Keratinocyte (primary cell): ENCODE measurements around the gene CAMK2D. TPM values are rescaled to one million over a fixed set of nuclear protein-coding genes. Genes with fewer than 3 reads are reported as not detected.

Experiments used
- DNase-seq: peaks from one replicate; pipeline ENCODE4 v3.0.0-alpha.2; 2011; ENCODE audit warnings: low read depth, missing footprints, low spot score
- FAIRE-seq: peaks from 2 replicates; lab custom pipeline; 2011; peaks lifted over from hg19 to GRCh38; lab: Jason Lieb, UNC
- H2AFZ ChIP-seq: 2 replicates; pipeline ENCODE4 v1.6.0; 2012; ENCODE audit warnings: low read length, control low read depth, inconsistent platforms; ENCODE audit not compliant: control insufficient read depth
- H3K27ac ChIP-seq: 2 replicates; pipeline ENCODE4 v1.5.1; 2011; ENCODE audit warnings: low read length; ENCODE audit not compliant: control insufficient read depth, insufficient read depth
- H3K27me3 ChIP-seq: 3 replicates; pipeline ENCODE4 v1.6.0; 2011; ENCODE audit warnings: low read length; ENCODE audit not compliant: control insufficient read depth, insufficient read depth; ENCODE audit errors: extremely low read depth
- H3K36me3 ChIP-seq, 2 experiments: 2 replicates in 1 of 2; 3 replicates in 1 of 2; pipeline ENCODE4 v1.5.1; 2011; ENCODE audit warnings: low read length in 2 of 2, mild to moderate bottlenecking in 1 of 2; ENCODE audit not compliant: control insufficient read depth in 2 of 2, insufficient read depth in 2 of 2; ENCODE audit errors: extremely low read depth in 1 of 2
- H3K4me1 ChIP-seq: 3 replicates; pipeline ENCODE4 v1.5.1; 2011; ENCODE audit warnings: low read length; ENCODE audit not compliant: control insufficient read depth, insufficient read depth; ENCODE audit errors: extremely low read depth
- H3K4me2 ChIP-seq: 3 replicates; pipeline ENCODE4 v1.6.0; 2011; ENCODE audit warnings: low read depth, low read length; ENCODE audit not compliant: control insufficient read depth, insufficient read depth; ENCODE audit errors: extremely low read depth
- H3K4me3 ChIP-seq, 3 experiments: fragments of 200-600 bp in 1 of 3; sonication (generic) in 1 of 3; 2 replicates in 2 of 3; 3 replicates in 1 of 3; pipeline ENCODE4 v1.5.1; 2011 to 2016; ENCODE audit warnings: low read length in 3 of 3, mild to moderate bottlenecking in 3 of 3, control low read depth in 2 of 3, inconsistent platforms in 1 of 3, low read depth in 1 of 3, mixed read lengths in 1 of 3, mixed run types in 1 of 3, moderate library complexity in 1 of 3; ENCODE audit not compliant: control insufficient read depth in 2 of 3, insufficient read depth in 2 of 3; ENCODE audit errors: extremely low read depth in 1 of 3
- H3K79me2 ChIP-seq: 2 replicates; pipeline ENCODE4 v1.6.0; 2012; ENCODE audit warnings: low read length; ENCODE audit not compliant: control insufficient read depth, insufficient read depth
- H3K9ac ChIP-seq: 3 replicates; pipeline ENCODE4 v1.6.0; 2011; ENCODE audit warnings: low read length; ENCODE audit not compliant: control insufficient read depth, insufficient read depth; ENCODE audit errors: extremely low read depth
- H3K9me1 ChIP-seq: 3 replicates; pipeline ENCODE4 v1.6.0; 2011; ENCODE audit warnings: low read length; ENCODE audit not compliant: control insufficient read depth, insufficient read depth; ENCODE audit errors: extremely low read depth
- H3K9me3 ChIP-seq: 2 replicates; pipeline ENCODE4 v1.5.1; 2012; ENCODE audit warnings: low read depth, low read length; ENCODE audit not compliant: control insufficient read depth
- H4K20me1 ChIP-seq: 3 replicates; pipeline ENCODE4 v1.6.0; 2011; ENCODE audit warnings: low read length; ENCODE audit not compliant: control insufficient read depth, insufficient read depth; ENCODE audit errors: extremely low read depth
- EZH2 ChIP-seq: IDR thresholded peaks from one replicate; pipeline ENCODE4 v1.6.1; 2012; ENCODE audit warnings: inconsistent platforms, mild to moderate bottlenecking, low read length, moderate library complexity
- dilution Hi-C: fragments of 300-500 bp; cut with MboI; formaldehyde crosslinking; loops from one replicate; pipeline ENCODE4 v1.7.0; 2020; ENCODE audit warnings: low sequenced_read_pairs; ENCODE audit not compliant: extremely low pct_ligation_motif_present
- polyA plus RNA-seq, 5 experiments: library from polyadenylated mRNA; depleted of rRNA in 3 of 5; stranded (reverse) in 3 of 5; stranded (forward) in 1 of 5; unstranded in 1 of 5; fragments of >200 nt; gene quantifications; 1 replicate in 1 of 5; 2 replicates in 3 of 5; 3 replicates in 1 of 5; pipeline versions ENCODE4 v1.2.1 to v1.2.3, GENCODE V29; 2011 to 2012; ENCODE audit warnings: missing spikeins in 2 of 5, low read depth in 1 of 5, low replicate concordance in 1 of 5
- TF ChIP-seq, protein P1 (sequence below), 3 experiments: IDR thresholded peaks in 1 of 3; conservative IDR thresholded peaks in 1 of 3; optimal IDR thresholded peaks in 1 of 3; 2 replicates in 2 of 3; 3 replicates in 1 of 3; pipeline versions ENCODE3 to v1.5.1; 2011; ENCODE audit warnings: low read length in 3 of 3, mild to moderate bottlenecking in 3 of 3, moderate library complexity in 2 of 3, control low read depth in 1 of 3, inconsistent platforms in 1 of 3; ENCODE audit not compliant: insufficient read depth in 2 of 3; ENCODE audit errors: extremely low read depth in 1 of 3

Gene CAMK2D
- polyA plus RNA-seq, 1 donor (not counting 4 experiments of a cell fraction or from before 2014, with no cell fraction given), result 18.8 TPM

GRCh38 chr4:113525521-113525920, 236.0 kb downstream of the CAMK2D start:
- TF ChIP-seq, protein P1, sequence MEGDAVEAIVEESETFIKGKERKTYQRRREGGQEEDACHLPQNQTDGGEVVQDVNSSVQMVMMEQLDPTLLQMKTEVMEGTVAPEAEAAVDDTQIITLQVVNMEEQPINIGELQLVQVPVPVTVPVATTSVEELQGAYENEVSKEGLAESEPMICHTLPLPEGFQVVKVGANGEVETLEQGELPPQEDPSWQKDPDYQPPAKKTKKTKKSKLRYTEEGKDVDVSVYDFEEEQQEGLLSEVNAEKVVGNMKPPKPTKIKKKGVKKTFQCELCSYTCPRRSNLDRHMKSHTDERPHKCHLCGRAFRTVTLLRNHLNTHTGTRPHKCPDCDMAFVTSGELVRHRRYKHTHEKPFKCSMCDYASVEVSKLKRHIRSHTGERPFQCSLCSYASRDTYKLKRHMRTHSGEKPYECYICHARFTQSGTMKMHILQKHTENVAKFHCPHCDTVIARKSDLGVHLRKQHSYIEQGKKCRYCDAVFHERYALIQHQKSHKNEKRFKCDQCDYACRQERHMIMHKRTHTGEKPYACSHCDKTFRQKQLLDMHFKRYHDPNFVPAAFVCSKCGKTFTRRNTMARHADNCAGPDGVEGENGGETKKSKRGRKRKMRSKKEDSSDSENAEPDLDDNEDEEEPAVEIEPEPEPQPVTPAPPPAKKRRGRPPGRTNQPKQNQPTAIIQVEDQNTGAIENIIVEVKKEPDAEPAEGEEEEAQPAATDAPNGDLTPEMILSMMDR (optimal IDR thresholded peaks at IDR 0.05 in 1 of 3, IDR thresholded peaks at IDR 0.05 in 1 of 3, conservative IDR thresholded peaks at IDR 0.05 in 1 of 3; ENCODE audit: extremely low read depth in 1 of 3, insufficient read depth in 2 of 3, low read length in 3 of 3), result no peak
- TF ChIP-seq EZH2, result no peak

GRCh38 chr4:113524505-113525186, 236.9 kb downstream of the CAMK2D start:
- no peak overlapping the region for H3K4me2 ChIP-seq
- no peak overlapping the region for H2AFZ ChIP-seq
- no peaks in the 10 kb centered on the region for H3K9me3 ChIP-seq
- no peaks in the 10 kb centered on the region for H3K27me3 ChIP-seq
- TF ChIP-seq, protein P1 (optimal IDR thresholded peaks at IDR 0.05 in 1 of 3, IDR thresholded peaks at IDR 0.05 in 1 of 3, conservative IDR thresholded peaks at IDR 0.05 in 1 of 3; ENCODE audit: extremely low read depth in 1 of 3, insufficient read depth in 2 of 3, low read length in 3 of 3), result no peak
- TF ChIP-seq EZH2, result no peak
- H3K9ac ChIP-seq, result no peak overlapping the region
- H3K79me2 ChIP-seq, result no peaks in the 10 kb centered on the region
- no peak overlapping the region for H3K4me3 ChIP-seq
- no peaks in the 10 kb centered on the region for H3K4me1 ChIP-seq
- no peaks in the 10 kb centered on the region for H3K9me1 ChIP-seq
- FAIRE-seq (no peak), DNase-seq (no peak)
- H3K36me3 ChIP-seq, result peaks cover 0 to 1% of the 10 kb centered on the region in 2 experiments
- dilution Hi-C loops, result no loop called here
- no peak overlapping the region for H3K27ac ChIP-seq
- no peaks in the 10 kb centered on the region for H4K20me1 ChIP-seq

More at GRCh38 chr4:113525521-113525920, 236.0 kb downstream of the CAMK2D start:
- H3K4me2 ChIP-seq, result no peak overlapping the region
- no peaks in the 10 kb centered on the region for H4K20me1 ChIP-seq
- no peak overlapping the region for H2AFZ ChIP-seq
- H3K79me2 ChIP-seq, result no peaks in the 10 kb centered on the region
- dilution Hi-C loops, result no loop called here
- no peaks in the 10 kb centered on the region for H3K27me3 ChIP-seq
- H3K9me1 ChIP-seq, result no peaks in the 10 kb centered on the region
- H3K4me1 ChIP-seq, result no peaks in the 10 kb centered on the region
- H3K36me3 ChIP-seq, result peaks cover 0 to 1% of the 10 kb centered on the region in 2 experiments
- FAIRE-seq (no peak), DNase-seq (no peak)
- H3K4me3 ChIP-seq, result no peak overlapping the region
- H3K27ac ChIP-seq, result no peak overlapping the region
- H3K9ac ChIP-seq, result no peak overlapping the region
- no peaks in the 10 kb centered on the region for H3K9me3 ChIP-seq
